ENCODE measurements around the gene CALD1. TPM values are rescaled to one million over a fixed set of nuclear protein-coding genes. Genes with fewer than 3 reads are reported as not detected.
"Not testable (repeated sequence)": the region's sequence is repeated elsewhere in the genome, so short reads cannot be mapped to it uniquely, and the experiment has no call there.

CALD1 gene
- total RNA-seq, 1 donor from 2014 or later, result 237 TPM

DNA sequence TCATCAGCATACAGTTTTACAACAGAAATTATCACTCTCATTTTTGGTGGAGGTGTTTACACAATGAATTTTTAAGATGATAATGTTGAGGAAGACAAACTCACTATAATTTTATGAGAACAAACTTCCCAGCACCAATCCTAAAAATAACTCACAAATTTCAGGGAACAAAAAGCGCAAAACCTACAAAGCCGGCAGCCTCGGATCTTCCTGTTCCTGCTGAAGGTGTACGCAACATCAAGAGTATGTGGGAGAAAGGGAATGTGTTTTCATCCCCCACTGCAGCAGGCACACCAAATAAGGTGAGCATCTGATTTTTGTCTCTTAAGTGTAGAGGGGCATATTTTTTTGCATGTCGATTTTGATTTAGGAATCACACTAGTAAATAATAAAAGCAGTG lies 180.4 kb downstream of the CALD1 start:
- intact Hi-C loops (cut with DNase I), result loop anchor here (5.0 kb wide), 1 partner anchor 268 kb away; no protein-coding TSS in a partner anchor
- DNase-seq (ENCODE audit: low spot score), result no peak

DNA sequence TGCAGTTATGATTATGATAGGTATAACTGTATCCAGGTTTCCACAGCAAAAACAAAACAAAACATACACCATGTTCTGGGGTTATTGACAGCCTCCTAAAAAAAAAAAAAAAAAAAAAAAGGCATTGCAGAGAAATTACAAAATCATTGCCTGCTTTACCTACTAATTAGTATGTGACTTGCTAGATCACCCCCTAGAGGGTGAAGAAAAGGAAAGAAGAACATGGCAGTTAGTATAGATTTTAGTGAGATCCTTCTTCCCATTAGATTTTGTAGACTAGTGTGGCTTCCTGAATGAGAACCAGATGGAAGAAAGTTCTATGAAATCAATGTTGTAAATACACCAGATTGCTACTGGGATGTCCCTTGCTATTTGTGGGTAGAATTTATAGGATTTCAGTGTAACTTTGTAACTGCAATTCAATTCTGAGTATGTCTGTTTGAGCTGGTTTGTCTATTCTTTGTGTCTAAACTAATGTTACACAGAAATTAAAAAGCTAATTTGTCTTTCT lies 182.9 kb downstream of the CALD1 start:
- intact Hi-C loops (cut with DNase I), result no loop called here
- no peak for DNase-seq (ENCODE audit: low spot score)

DNA sequence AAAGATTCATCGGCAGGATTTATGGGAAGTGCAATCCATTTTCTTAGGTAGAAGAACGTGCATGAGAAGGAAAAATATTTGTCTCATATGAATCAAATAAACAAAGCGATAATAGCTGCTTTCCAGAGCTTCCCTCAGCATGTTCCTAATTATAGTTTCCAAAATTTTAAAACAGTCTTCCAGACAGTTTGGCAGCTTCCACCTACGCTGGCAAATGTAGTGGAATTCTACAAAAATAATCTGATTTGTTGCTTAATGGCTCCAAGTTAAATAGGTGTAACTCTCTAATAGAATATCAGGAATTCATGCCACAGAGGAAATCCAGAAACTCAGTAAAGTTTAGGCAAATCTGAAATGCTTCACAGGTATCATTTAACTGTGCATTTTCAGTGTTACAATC lies 183.6 kb downstream of the CALD1 start:
- DNase-seq (ENCODE audit: low spot score), result no peak
- intact Hi-C loops (cut with DNase I), result no loop called here

DNA sequence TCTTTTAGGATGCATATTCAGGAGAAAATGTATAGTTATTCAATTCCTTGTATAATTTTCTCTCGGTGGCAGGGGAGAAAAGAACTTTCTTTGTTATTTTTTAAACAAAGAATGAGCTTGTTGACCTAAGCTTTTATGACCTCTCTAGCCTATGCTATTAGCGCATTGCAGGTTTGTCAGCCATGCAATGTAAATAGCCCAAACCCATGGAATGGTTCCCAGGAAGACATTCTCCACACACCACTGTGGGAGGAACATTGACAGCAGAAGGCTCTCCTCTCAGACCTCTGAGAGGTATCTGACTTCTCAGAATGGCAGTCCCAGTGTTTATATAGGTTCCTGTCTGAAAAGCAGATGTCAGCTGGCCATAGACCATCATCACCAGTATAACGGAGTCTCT lies 187.3 kb downstream of the CALD1 start:
- intact Hi-C loops (cut with DNase I), result no loop called here
- DNase-seq (ENCODE audit: low spot score), result no peak

DNA sequence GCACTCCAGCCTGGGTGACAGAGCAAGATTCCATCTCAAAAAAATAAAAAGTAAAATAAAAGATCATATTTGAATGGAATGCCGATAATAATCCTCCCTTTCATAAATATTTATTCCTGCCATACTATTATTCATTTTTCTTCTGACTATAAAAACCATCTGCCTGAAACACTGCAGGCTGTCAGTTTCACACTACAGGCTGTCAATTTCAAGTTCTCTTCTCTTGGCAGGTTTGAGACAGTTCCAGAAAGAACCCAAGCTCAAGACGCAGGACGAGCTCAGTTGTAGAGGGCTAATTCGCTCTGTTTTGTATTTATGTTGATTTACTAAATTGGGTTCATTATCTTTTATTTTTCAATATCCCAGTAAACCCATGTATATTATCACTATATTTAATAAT lies 188.7 kb downstream of the CALD1 start:
- DNase-seq (ENCODE audit: low spot score), result no peak
- intact Hi-C loops (cut with DNase I), result no loop called here

DNA sequence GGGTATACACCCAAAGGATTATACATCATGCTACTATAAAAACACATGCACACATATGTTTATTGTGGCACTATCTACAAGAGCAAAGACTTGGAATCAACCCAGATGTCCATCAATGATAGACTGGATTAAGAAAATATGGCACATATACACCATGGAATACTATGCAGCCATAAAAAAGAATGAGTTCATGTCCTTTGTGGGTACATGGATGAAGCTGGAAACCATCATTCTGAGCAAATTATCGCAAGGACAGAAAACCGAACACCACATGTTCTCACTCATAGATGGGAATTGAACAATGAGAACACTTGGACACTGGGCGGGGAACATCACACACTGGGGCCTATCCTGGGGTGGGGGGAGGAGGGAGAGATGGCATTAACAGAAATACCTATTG lies 202.2 kb downstream of the CALD1 start:
- DNase-seq (ENCODE audit: low spot score); intact Hi-C loops (cut with DNase I): not testable (repeated sequence)

DNA sequence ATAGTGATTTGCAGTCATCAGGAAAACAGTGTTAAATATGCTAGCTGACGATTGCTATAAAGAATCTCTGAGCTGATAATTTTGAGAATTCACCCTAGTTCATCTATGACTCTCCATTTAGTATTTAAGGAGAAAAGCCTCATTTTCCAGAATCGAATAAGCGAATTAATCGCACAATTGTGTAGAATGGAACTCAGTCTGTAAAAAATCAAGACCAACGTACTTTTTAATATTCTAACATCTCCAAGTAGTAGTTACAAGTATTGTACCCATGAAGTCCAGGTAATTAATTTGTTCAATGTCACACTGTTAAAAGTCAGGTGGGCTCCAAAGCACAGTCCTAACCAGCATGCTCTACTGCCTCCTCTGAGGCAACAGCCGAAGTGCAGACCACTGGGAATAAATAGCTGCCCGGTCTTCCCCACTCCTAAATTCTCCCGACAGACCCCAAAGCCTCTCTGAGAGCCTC lies 206.5 kb downstream of the CALD1 start:
- intact Hi-C loops (cut with DNase I), result loop anchor here (1.0 to 5.0 kb wide), 2 partner anchors 161 to 184 kb away; partner anchors contain the start of genes CYREN and TMEM140
- DNase-seq (ENCODE audit: low spot score), result no peak

DNA sequence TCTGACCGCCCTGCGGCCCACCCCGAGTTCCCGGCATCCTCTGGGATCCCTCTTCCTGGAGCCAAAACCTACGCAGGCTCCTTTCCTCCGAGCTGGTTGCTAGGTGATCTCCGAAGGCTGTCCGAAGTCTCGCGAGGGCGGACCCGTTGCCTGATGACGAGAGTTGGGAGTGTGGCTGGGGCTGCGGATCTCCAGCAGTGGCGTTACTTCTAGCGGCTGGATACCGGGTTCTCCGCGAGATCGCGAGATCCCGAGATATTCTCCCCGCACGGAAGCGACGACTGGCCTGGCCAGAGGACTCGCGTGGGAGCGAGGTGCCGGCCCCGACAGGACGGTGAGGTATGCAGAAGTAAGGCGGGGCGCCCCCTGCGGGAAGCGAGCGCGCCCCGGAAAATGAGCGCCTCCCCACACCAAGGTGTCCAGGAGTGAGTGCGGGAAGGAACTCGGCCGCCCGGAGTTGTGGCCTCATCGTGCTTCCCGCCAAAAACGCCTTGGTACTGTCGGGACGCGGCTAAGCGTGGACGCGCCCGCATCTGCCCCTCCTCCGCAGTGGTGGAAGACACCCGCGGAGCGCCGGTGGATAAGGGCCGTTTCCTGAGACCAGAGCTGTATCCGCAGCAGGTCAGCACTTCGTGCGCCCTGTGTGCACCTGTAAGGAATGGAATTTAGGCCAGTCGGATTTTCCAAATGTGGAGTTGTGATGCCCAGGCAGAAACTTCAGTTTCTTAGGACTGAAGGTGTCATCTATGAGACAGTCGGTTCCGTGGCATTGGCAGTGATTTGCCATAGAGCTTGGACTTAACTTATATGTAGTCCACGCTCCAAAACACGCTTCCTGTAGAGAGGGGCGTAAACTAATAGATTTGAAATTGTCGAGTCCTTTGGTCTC lies 207.2 kb downstream of the CALD1 start, which contains the start of gene AGBL3:
AGBL3 (plus strand) TSS at position 146 of the 889 bp plus-strand sequence. CDS start 1,426 bp downstream, outside the sequence.
- intact Hi-C loops (cut with DNase I), result loop anchor here (1.0 to 5.0 kb wide), 2 partner anchors 161 to 184 kb away; partner anchors contain the start of genes CYREN and TMEM140
- DNase-seq (ENCODE audit: low spot score), result peak; percentile 96

DNA sequence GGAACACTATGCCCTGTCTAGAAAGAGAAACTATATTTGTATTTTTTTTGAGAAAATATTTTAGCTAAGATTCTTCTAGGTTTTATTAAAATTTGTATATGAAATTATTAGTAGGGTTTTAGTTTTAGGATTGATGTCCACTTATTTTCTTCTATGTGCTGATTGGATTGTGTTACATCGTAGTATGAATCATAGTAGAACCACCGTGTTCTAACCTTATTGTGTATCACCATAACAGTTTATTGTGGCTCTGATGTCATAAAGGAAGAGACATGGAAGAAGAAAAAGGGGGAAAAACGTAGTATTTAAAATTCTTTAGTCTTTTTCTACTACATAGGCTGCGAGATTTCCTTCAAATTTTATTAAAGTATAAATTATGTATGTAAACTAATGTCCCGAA lies 208.7 kb downstream of the CALD1 start:
- intact Hi-C loops (cut with DNase I), result loop anchor here (5.0 kb wide), 1 partner anchor 159 kb away; the partner anchor contains the start of gene TMEM140

DNA sequence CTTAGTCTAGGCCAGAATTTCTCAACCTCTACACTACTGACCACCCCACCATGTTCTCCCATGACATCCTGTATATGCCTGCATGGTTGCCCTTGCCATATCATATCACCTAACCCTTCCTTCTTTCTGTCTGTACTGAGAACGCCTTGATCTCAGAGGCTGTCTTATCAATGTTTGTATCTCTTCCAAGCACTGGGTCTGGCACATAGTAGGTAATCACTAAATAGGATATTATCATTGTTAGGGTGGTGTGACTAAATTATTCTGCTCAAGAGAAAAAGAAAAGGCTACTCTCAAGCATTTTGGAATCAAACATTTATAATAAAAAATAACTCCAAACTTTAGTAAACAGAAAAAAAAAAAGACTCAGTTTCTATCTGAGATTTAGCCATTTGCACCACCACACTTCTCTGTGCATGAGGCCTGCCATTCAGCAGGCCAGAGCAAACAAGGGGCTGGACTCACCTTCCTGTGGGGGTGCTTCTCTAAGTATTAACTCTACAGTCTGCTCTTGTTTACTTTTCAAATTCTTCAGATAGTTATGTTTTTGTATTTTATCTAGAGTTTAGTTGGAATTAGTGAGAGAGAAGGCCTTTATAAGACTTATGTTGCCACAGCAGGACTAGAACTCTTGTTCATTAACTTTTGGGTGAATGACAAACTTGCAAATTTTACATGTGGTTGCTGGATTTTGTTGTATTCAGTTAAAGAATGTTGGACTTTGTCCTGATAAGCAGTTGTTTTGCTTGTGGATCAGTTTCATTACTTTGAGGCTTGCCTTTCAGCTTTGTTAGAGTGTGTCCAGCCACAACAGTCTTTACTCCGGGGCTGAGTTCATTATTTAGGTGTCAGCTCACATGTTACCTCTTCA lies 212.3 kb downstream of the CALD1 start:
- no peak for DNase-seq (ENCODE audit: low spot score)
- intact Hi-C loops (cut with DNase I), result no loop called here

More for the DNA sequence above, 208.7 kb downstream of the CALD1 start:
- no peak for DNase-seq (ENCODE audit: low spot score)

DNA sequence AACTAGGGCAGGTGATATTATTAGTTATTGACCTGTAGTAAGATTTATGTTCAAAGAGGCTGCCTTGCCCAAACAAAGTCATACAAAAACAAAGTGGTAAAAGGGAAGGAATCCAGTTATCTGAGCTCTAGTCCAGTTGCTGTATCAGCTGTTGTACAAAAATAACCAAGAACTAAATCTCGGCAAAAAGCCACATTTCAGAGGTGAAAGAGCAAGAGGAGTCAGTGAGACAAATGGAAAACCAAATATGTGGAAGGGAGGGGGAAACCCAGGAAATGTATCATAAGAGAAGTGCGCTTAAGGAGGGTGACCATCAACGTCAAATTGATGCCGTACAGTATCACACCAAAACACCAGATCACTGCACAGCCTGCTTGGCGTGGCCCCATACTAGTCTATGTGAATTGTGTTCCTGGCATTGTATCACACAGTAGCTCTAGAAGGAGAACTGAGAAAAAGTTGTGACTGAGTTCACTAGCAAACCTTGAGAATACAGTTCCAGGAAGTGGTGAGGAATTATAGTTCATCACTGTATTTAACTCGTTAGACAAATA lies 213.3 kb downstream of the CALD1 start:
- DNase-seq (ENCODE audit: low spot score), result no peak
- intact Hi-C loops (cut with DNase I), result no loop called here

DNA sequence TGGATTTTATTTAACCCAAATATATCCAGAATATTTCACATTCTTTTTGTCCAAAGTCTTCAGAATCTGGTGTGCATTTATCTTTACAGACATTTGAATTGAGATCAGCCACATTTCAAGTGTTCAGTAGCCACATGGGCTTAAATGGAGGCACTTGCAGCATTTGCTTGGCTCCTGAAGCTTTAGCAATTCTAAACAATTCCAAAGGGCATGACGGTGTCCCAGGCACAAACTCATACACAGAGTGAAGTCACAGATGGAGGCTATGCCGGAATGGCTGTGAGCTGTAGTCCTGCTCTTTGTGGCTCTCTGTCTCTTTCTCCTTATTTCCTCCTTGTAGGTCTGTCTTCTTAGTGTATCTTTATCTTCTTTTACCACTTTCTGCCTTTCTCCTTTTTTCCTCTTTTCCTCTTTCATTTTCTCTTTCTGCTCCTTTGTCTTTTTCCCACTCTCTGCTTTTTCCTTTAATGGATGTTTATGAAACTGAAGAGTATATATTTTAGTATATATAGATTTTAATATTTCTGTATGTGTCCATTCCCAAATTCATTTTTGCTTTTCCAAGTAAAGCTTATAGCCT lies 214.5 kb downstream of the CALD1 start:
- intact Hi-C loops (cut with DNase I), result no loop called here
- DNase-seq (ENCODE audit: low spot score), result no peak

DNA sequence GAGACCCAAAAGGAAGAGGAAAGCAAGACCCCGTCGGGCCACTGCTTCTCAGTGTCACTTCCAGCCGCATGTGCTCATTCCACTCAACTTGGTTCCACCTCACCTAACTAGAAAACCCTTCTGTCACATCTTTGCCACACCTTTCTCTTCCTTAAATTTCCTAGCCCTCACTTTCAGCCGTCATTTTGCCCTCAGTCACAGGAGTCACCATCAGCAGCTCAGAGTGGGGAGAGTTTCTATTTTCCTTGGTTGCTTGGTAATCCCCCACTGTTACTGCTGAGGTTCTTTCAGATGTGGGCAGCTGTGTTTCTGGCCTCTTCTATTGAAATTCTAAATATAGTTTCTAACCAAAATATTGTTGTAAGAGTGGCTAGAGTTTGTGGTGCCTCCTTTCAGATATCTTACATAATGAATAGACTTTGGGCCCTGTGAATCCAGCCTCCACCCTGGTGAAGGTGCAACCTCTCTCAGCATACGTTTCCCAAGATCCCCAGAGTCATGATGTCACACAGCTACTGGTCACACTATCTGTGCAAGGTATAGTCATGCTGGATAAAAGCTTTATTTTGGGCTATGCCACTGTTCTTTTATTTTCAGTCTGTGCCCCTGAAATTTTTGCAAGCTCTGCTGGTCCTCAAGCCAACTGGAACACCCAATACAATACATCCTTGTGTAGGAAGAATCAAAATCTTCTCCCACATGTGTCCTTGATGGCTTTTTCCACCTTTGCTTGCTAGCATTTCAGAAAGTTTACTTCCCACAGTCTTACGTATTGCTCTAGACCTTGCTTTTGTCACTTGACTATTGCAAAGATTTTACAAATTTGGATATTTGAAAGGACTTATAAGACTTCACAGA lies 216.0 kb downstream of the CALD1 start:
- DNase-seq (ENCODE audit: low spot score), result no peak
- intact Hi-C loops (cut with DNase I), result no loop called here

DNA sequence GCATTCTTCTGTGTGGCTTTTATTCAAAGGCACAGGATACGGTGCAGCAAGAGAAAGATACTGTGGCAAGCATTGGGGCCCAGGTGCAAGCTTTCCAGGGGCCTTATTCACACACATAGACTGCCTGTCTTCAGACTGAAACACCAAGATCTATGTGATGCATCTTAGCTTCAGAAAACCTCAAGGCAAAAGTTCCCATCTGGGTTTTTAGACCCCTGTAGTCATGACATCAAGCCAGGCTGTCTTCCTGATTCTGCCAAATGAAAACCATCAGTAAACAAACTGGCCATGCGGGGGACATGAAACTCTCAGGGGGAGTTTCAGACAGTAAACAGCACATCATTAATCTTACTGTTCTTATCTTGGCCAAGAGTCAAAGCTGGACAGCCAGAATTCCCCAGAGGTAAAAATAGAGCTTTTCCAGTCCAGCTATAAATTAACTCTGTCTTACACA lies 216.7 kb downstream of the CALD1 start:
- no peak for DNase-seq (ENCODE audit: low spot score)
- intact Hi-C loops (cut with DNase I), result no loop called here

DNA sequence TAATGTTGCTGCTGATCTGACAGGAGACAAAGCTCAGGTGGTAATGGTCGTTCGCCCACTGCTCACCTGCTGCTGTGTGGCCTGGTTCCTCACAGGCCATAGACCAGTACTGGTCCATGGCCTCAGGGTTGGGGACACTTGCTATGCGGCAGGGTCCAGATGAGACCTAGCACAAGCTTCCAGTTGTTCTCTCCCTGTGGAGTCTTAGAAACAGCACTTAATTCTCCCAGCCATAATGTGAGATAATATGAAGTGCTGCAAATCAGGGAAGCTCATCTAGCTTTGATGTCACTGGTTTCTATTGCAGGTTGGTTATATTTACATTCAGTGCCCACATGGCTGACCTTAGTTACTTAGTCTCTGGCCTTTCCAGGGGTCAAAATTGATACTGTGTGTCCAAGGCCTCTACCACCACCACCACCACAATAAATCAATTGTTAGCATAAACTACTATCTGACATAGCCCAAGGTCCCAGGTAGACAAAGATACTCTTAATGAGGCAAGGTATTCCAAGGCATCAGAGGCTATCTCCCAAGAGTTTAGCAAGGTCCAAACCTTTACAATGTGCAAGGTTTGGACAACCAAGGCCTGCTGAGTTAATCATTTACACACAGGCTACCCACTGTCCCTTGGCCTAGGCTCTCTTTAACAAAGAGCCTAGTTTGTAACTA lies 217.9 kb downstream of the CALD1 start:
- DNase-seq (ENCODE audit: low spot score), result no peak
- intact Hi-C loops (cut with DNase I), result no loop called here

DNA sequence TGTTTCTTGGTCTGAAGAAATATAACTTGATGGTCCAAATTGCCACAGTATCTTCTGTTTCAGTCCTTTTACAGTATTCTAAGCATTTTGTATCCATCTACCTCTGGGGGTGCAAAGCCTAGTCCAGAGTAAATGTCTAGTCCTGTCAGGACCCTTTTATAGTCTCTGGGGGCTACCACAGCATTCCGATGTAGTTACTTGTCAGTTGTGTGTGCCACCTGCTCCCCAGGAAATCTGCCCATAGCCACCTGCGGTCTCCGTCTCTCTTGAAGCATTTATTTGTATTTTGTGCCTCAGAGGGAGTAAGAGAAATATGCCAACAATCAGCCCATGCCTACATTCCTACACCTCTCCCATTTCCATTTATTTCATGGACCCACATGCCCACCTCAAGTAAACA lies 219.7 kb downstream of the CALD1 start:
- DNase-seq (ENCODE audit: low spot score), result no peak
- intact Hi-C loops (cut with DNase I), result no loop called here

DNA sequence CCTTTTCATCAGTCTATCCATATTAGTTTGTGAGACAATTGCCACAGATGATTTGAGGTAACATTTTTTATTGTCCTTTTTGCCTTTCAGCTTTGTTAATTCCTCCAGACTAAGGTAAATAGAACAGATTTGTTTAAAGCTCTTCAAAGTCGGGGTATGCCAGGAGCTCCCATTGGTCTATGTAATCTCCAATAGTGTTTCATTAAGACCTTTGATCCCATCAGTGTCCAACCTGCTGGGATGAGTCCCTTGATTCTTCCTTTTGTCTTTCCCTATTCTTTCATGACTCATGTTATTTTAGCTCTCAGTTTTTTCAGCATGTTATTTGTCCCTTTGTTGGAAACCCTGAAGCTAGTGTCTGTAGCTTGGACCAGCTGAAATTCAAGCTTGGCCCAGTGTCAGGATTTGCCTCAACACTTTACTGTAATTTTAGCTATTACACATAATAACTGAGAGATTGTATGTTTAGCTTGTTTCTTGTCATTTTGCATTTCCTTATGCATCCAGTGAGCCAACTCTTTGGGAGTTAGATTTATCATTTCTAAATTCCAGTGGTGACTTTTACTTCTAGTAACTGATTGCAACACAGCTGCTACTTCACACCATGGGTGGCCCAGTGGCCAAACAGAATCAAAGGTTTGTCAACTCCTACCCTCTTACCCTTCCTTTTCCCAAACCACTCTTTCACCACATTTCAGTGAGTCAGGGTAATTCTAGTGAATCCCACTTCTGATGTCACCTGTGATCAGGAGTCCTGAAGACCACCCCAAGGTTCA lies 222.1 kb downstream of the CALD1 start:
- no peak for DNase-seq (ENCODE audit: low spot score)
- intact Hi-C loops (cut with DNase I), result no loop called here

Data from cardiac septum (tissue), 1 donor.